NCI-H146 (cell line): ENCODE measurements around the gene GGN.
"Not testable (repeated sequence)": the region's sequence is repeated elsewhere in the genome, so short reads cannot be mapped to it uniquely, and the experiment has no call there.

ENCODE experiments used
- DNase-seq: peaks from one replicate; lab custom pipeline; 2025; lab: John Stamatoyannopoulos, UW

Gene GGN

GRCh38 chr19:38387550-38388348, at the start of gene GGN:
Gene GGN (minus strand): TSS chr19:38388034. CDS start chr19:38387261, 773 bp downstream.
- DNase-seq, result peak; percentile 95

- DNase-seq, result no peak
Measured at GRCh38 chr19:38437295-38437694, 49.5 kb upstream of the GGN start.

- DNase-seq, result no peak
Measured at GRCh38 chr19:38434549-38435051, 46.8 kb upstream of the GGN start.

- DNase-seq, result no peak
Measured at GRCh38 chr19:38433268-38433733, 45.5 kb upstream of the GGN start, which contains the start of gene RYR1. Gene RYR1 (plus strand): TSS chr19:38433691. CDS start chr19:38433830, 139 bp downstream.

GRCh38 chr19:38430931-38431330, 43.1 kb upstream of the GGN start:
- DNase-seq, result no peak

GRCh38 chr19:38429811-38430156, 42.0 kb upstream of the GGN start:
- no peak for DNase-seq

GRCh38 chr19:38429055-38429810, 41.4 kb upstream of the GGN start:
- no peak for DNase-seq

GRCh38 chr19:38427035-38427677, 39.3 kb upstream of the GGN start:
- not testable (repeated sequence) for DNase-seq

- no peak for DNase-seq
Measured at GRCh38 chr19:38425810-38426466, 38.1 kb upstream of the GGN start, which contains the start of gene RASGRP4. Gene RASGRP4 (minus strand): TSS chr19:38426219. CDS start chr19:38426091, 128 bp downstream.

- no peak for DNase-seq
Measured at GRCh38 chr19:38425222-38425809, 37.5 kb upstream of the GGN start.

- DNase-seq, result no peak
Measured at GRCh38 chr19:38424272-38424671, 36.4 kb upstream of the GGN start.

GRCh38 chr19:38422438-38422837, 34.6 kb upstream of the GGN start:
- DNase-seq, result no peak

- DNase-seq, result no peak
Measured at GRCh38 chr19:38421856-38422255, 34.0 kb upstream of the GGN start.

- no peak for DNase-seq
Measured at GRCh38 chr19:38420935-38421334, 33.1 kb upstream of the GGN start.

GRCh38 chr19:38417544-38418506, 30.0 kb upstream of the GGN start:
- peak; percentile 54 for DNase-seq

- no peak for DNase-seq
Measured at GRCh38 chr19:38417146-38417543, 29.3 kb upstream of the GGN start.

- DNase-seq, result no peak
Measured at GRCh38 chr19:38413416-38413815, 25.6 kb upstream of the GGN start.

GRCh38 chr19:38412961-38413360, 25.1 kb upstream of the GGN start:
- no peak for DNase-seq

GRCh38 chr19:38412491-38412890, 24.7 kb upstream of the GGN start:
- no peak for DNase-seq

GRCh38 chr19:38411898-38412297, 24.1 kb upstream of the GGN start:
- DNase-seq, result not testable (repeated sequence)
